Testis (tissue), 2 donors: ENCODE results near the gene LIME1.

ENCODE experiments used
- POLR2A ChIP-seq: fragments of 450-650 bp; IDR thresholded peaks from one replicate; pipeline ENCODE4 v1.6.1; 2017; ENCODE audit warnings: antibody characterized with exemption, mild to moderate bottlenecking, moderate library complexity
- TF ChIP-seq, protein P1 (sequence below), 3 experiments: fragments of 450-650 bp in 2 of 3; fragments of 200-600 bp in 1 of 3; sonication (generic) in 1 of 3; IDR thresholded peaks; one replicate each; pipeline ENCODE4 v1.5.1; 2016 to 2019; ENCODE audit warnings: antibody characterized with exemption in 3 of 3, mild to moderate bottlenecking in 2 of 3, moderate library complexity in 1 of 3

- TF ChIP-seq POLR2A: no peak
- TF ChIP-seq, protein P1, sequence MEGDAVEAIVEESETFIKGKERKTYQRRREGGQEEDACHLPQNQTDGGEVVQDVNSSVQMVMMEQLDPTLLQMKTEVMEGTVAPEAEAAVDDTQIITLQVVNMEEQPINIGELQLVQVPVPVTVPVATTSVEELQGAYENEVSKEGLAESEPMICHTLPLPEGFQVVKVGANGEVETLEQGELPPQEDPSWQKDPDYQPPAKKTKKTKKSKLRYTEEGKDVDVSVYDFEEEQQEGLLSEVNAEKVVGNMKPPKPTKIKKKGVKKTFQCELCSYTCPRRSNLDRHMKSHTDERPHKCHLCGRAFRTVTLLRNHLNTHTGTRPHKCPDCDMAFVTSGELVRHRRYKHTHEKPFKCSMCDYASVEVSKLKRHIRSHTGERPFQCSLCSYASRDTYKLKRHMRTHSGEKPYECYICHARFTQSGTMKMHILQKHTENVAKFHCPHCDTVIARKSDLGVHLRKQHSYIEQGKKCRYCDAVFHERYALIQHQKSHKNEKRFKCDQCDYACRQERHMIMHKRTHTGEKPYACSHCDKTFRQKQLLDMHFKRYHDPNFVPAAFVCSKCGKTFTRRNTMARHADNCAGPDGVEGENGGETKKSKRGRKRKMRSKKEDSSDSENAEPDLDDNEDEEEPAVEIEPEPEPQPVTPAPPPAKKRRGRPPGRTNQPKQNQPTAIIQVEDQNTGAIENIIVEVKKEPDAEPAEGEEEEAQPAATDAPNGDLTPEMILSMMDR (IDR thresholded peaks at IDR 0.05): no peak
Measured at GRCh38 chr20:63744574-63745423, 8.3 kb downstream of the LIME1 start.
